ENCODE results near the gene KCNRG. TPM values are rescaled to one million over a fixed set of nuclear protein-coding genes. Genes with fewer than 3 reads are reported as not detected.

The KCNRG gene
- total RNA-seq, 2 donors from 2014 or later: 0.30 to 0.40 TPM

DNA sequence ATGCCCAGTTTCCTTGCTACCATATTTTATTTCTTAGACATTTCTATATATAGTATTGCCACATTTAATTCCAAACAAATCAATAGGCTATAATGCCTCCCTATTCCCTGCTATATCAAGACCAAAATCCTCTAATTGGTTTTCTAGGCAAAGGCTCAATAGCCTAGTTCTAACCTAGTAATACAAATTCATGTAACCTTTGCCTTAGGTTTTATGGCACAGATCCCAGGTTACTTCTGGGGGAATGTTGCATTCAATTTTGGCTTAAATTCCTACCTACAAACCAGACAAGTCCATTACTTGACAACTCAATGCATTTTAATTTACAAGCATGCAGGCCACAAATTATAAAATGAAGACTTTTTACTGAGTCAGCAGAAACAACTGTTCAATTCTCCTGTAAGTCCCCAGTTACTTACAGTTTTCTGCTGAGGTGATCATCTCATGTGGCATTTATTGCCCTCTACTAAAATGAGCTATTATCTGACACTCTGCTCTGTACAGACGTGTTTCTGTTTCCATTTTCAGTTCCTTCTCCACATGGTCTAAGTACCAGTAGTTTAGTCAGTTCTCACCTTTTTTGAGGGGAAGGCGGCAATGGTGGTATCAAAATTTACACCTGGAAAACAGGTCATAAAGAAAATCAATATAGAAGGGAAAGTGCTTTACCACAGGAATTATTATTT is 11.7 kb downstream of the KCNRG start:
- Histone ChIP-seq H3K4me3 (no peak overlapping the region), H3K9me3 (no peaks in the 10 kb centered on the region), H3K27ac (no peak overlapping the region), H3K9ac (ENCODE audit: low read depth in 2 of 2, low read length in 2 of 2) (no peak overlapping the region), H3K36me3 (no peaks in the 10 kb centered on the region), H3K27me3 (no peaks in the 10 kb centered on the region), H3K4me1 (no peaks in the 10 kb centered on the region)
- intact Hi-C loops (cut with DNase I): no loop called here
- no peak for DNase-seq
- TF ChIP-seq, protein P1, sequence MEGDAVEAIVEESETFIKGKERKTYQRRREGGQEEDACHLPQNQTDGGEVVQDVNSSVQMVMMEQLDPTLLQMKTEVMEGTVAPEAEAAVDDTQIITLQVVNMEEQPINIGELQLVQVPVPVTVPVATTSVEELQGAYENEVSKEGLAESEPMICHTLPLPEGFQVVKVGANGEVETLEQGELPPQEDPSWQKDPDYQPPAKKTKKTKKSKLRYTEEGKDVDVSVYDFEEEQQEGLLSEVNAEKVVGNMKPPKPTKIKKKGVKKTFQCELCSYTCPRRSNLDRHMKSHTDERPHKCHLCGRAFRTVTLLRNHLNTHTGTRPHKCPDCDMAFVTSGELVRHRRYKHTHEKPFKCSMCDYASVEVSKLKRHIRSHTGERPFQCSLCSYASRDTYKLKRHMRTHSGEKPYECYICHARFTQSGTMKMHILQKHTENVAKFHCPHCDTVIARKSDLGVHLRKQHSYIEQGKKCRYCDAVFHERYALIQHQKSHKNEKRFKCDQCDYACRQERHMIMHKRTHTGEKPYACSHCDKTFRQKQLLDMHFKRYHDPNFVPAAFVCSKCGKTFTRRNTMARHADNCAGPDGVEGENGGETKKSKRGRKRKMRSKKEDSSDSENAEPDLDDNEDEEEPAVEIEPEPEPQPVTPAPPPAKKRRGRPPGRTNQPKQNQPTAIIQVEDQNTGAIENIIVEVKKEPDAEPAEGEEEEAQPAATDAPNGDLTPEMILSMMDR (IDR thresholded peaks at IDR 0.05): no peak

DNA sequence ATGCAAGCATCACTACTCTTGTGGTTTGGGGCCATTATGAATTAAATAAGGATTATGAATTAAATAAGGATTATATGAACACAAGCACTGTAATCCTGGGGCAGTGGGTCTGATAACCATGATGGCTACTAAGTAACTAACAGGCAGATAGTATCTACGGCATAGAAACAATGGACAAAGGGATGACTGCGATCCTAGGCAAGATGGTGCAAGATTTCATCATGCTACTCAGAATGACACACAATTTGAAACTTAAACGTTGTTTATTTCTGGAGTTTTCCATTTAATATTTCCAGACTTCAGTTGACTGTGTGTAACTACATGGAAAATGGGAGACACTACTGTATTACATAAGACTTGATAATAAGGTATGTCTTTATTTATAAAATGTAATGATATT is 15.1 kb downstream of the KCNRG start:
- DNase-seq: no peak
- intact Hi-C loops (cut with DNase I): no loop called here
- H3K36me3 ChIP-seq: no peaks in the 10 kb centered on the region
- no peak overlapping the region for H3K4me3 ChIP-seq
- TF ChIP-seq, protein P1 (IDR thresholded peaks at IDR 0.05): no peak
- H3K9ac ChIP-seq (ENCODE audit: low read depth in 2 of 2, low read length in 2 of 2): no peak overlapping the region
- H3K27ac ChIP-seq: no peak overlapping the region
- no peaks in the 10 kb centered on the region for H3K9me3 ChIP-seq
- no peaks in the 10 kb centered on the region for H3K27me3 ChIP-seq
- no peaks in the 10 kb centered on the region for H3K4me1 ChIP-seq

DNA sequence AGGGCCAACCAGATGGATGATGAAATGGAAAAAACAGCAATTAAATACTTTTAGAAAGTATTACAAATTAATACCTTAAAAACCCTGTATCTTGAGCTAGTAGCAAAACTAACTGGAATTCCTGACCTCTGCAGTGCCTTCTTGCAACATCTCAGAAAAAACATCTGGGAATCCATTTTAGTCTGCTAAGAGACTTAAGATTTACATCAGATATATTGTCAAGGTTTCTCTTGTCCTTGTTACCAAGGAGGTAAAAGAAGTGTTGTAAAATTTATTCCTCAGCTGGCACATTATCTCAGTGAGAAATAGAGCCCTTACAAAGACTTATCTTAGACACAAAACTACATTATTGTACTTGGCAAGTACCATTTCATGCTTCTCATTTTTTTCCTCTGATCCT is 18.5 kb downstream of the KCNRG start:
- Histone ChIP-seq H3K9ac (ENCODE audit: low read depth in 2 of 2, low read length in 2 of 2) (no peak overlapping the region), H3K4me1 (no peaks in the 10 kb centered on the region), H3K27ac (no peak overlapping the region), H3K36me3 (no peaks in the 10 kb centered on the region), H3K27me3 (no peaks in the 10 kb centered on the region), H3K4me3 (no peak overlapping the region), H3K9me3 (no peaks in the 10 kb centered on the region)
- TF ChIP-seq, protein P1 (IDR thresholded peaks at IDR 0.05): no peak
- DNase-seq: no peak
- intact Hi-C loops (cut with DNase I): no loop called here

DNA sequence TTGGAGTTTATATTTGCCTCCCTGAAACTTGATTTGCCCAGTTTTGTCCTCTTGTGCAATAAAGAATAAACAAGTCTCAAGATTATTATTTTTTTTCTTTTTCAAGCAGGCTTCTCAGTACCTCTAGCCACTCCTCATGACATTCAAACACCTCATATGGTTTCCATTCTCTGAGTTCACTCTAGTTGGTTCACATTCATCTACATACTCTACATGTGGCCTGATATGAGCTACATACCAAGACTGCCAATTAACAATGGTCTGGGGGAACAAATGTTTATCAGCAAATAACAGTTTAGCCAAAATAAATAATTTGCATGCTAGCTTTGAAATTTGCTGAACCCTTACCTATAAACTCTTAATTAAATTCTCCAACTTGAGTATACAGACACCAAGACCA is 22.5 kb downstream of the KCNRG start:
- no peak for DNase-seq
- intact Hi-C loops (cut with DNase I): no loop called here

DNA sequence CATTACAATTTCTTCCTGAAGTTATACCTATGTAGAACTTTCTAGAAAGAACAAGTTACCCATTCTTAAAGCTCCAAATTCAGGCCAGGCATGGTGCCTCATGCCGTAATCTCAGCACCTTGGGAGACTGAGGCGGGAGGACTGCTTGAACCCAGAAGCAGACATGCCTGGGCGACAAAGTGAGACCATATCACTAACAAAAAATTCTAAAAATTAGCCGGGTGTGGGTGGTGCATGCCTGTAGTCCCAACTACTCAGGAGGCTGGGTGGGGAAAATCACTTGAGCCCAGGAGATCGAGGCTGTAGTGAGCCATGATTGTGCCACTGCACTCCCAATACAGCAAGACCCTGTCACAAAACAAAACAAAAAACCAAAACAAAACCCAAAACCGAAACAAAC is 23.0 kb downstream of the KCNRG start:
- Histone ChIP-seq H3K4me3 (no peak overlapping the region), H3K27ac (no peak overlapping the region), H3K4me1 (no peaks in the 10 kb centered on the region), H3K27me3 (no peaks in the 10 kb centered on the region), H3K9me3 (no peaks in the 10 kb centered on the region), H3K9ac (ENCODE audit: low read depth in 2 of 2, low read length in 2 of 2) (no peak overlapping the region), H3K36me3 (no peaks in the 10 kb centered on the region)
- DNase-seq: no peak
- intact Hi-C loops (cut with DNase I): no loop called here
- TF ChIP-seq, protein P1 (IDR thresholded peaks at IDR 0.05): no peak

More for the DNA sequence above, 22.5 kb downstream of the KCNRG start:
- no peaks in the 10 kb centered on the region for H3K36me3 ChIP-seq
- TF ChIP-seq, protein P1 (IDR thresholded peaks at IDR 0.05): no peak
- H3K9ac ChIP-seq (ENCODE audit: low read depth in 2 of 2, low read length in 2 of 2): no peak overlapping the region
- no peaks in the 10 kb centered on the region for H3K27me3 ChIP-seq
- H3K9me3 ChIP-seq: no peaks in the 10 kb centered on the region
- no peak overlapping the region for H3K27ac ChIP-seq
- no peak overlapping the region for H3K4me3 ChIP-seq
- no peaks in the 10 kb centered on the region for H3K4me1 ChIP-seq

Data from colonic mucosa (tissue), 4 donors.